GM23338 (cell line): ENCODE measurements around the gene TRIM25. TPM values are rescaled to one million over a fixed set of nuclear protein-coding genes. Genes with fewer than 3 reads are reported as not detected.
A peak's percentile ranks its signal among the peaks of the same experiment; 100 is the strongest.

ENCODE experiments used
- ATAC-seq: fragments of 200-7000 bp; cut with Tn5 transposase; 3 replicates; pipeline ENCODE4 v1.9.1; 2020
- DNase-seq: peaks from one replicate; pipeline ENCODE4 v3.0.0-alpha.2; 2015; ENCODE audit warnings: low spot score
- H2AFZ ChIP-seq: fragments of 200-600 bp; sonication (generic); 2 replicates; pipeline ENCODE4 v1.8.0; 2016; ENCODE audit warnings: antibody characterized with exemption, mild to moderate bottlenecking, moderate library complexity
- H3F3A ChIP-seq: fragments of 200-600 bp; sonication (generic); replicated peaks from 2 replicates; pipeline ENCODE4 v1.8.0; 2017; ENCODE audit warnings: antibody characterized with exemption, mixed run types, low read depth
- H3K27ac ChIP-seq: fragments of 200-600 bp; sonication (generic); 2 replicates; pipeline ENCODE4 v1.6.1; 2016; ENCODE audit warnings: low read depth
- H3K27me3 ChIP-seq: fragments of 200-600 bp; sonication (generic); 2 replicates; pipeline ENCODE4 v1.8.0; 2016; ENCODE audit warnings: mild to moderate bottlenecking, mixed run types, moderate library complexity; ENCODE audit not compliant: insufficient read depth
- H3K36me3 ChIP-seq: fragments of 200-600 bp; sonication (generic); 2 replicates; pipeline ENCODE4 v1.8.0; 2016; ENCODE audit warnings: mild to moderate bottlenecking; ENCODE audit not compliant: insufficient read depth
- H3K4me1 ChIP-seq: fragments of 200-600 bp; sonication (generic); 2 replicates; pipeline ENCODE4 v1.8.0; 2016; ENCODE audit warnings: mild to moderate bottlenecking, moderate library complexity; ENCODE audit not compliant: insufficient read depth
- H3K4me2 ChIP-seq: fragments of 200-600 bp; sonication (generic); 2 replicates; pipeline ENCODE4 v1.7.1; 2017; ENCODE audit warnings: mixed run types
- H3K4me3 ChIP-seq: fragments of 200-600 bp; sonication (generic); 2 replicates; pipeline ENCODE4 v1.6.1; 2016; ENCODE audit warnings: mixed run types
- H3K79me2 ChIP-seq: fragments of 200-600 bp; sonication (generic); replicated peaks from 2 replicates; pipeline ENCODE4 v1.8.0; 2017; ENCODE audit warnings: mild to moderate bottlenecking; ENCODE audit not compliant: insufficient read depth
- H3K9me2 ChIP-seq: fragments of 200-600 bp; sonication (generic); 2 replicates; pipeline ENCODE4 v1.8.0; 2017; ENCODE audit not compliant: insufficient read depth
- H4K20me1 ChIP-seq: fragments of 200-600 bp; sonication (generic); replicated peaks from 2 replicates; pipeline ENCODE4 v1.8.0; 2017; ENCODE audit warnings: mild to moderate bottlenecking; ENCODE audit not compliant: insufficient read depth
- H3K27ac Mint-ChIP-seq: 2 replicates; pipeline ENCODE4 v1.8.0; 2020; ENCODE audit warnings: inconsistent platforms, mild to moderate bottlenecking, moderate library complexity, mixed read lengths
- H3K27me3 Mint-ChIP-seq: 3 replicates; pipeline ENCODE4 v1.8.0; 2022; ENCODE audit warnings: low read depth, mild to moderate bottlenecking, moderate library complexity, mixed read lengths, inconsistent platforms; ENCODE audit not compliant: insufficient read depth, poor library complexity
- H3K36me3 Mint-ChIP-seq: 3 replicates; pipeline ENCODE4 v1.8.0; 2021; ENCODE audit warnings: low read depth, mild to moderate bottlenecking, inconsistent platforms, moderate library complexity, mixed read lengths
- H3K4me1 Mint-ChIP-seq: 3 replicates; pipeline ENCODE4 v1.8.0; 2020; ENCODE audit warnings: mild to moderate bottlenecking, inconsistent platforms, mixed read lengths
- H3K4me3 Mint-ChIP-seq: 3 replicates; pipeline ENCODE4 v1.8.0; 2021; ENCODE audit warnings: moderate library complexity, mild to moderate bottlenecking, inconsistent platforms, mixed read lengths
- H3K9me3 Mint-ChIP-seq: 3 replicates; pipeline ENCODE4 v1.8.0; 2020; ENCODE audit warnings: moderate library complexity, mild to moderate bottlenecking, inconsistent platforms, mixed read lengths
- CREB1 ChIP-seq: fragments of 250-450 bp; sonication (Bioruptor Pico); IDR thresholded peaks from 2 replicates; pipeline ENCODE4 v1.5.0; 2020; ENCODE audit warnings: low read depth, mild to moderate bottlenecking, moderate library complexity
- EZH2 ChIP-seq: fragments of 200-600 bp; sonication (generic); IDR thresholded peaks from one replicate; pipeline ENCODE4 v1.8.0; 2017; ENCODE audit warnings: antibody characterized with exemption, mild to moderate bottlenecking, low read depth; ENCODE audit not compliant: unreplicated experiment
- EZH2phosphoT487 ChIP-seq: fragments of 200-600 bp; sonication (generic); IDR thresholded peaks from one replicate; pipeline ENCODE4 v1.8.1; 2018; ENCODE audit warnings: antibody characterized with exemption; ENCODE audit not compliant: unreplicated experiment
- JUNB ChIP-seq: IDR thresholded peaks from one replicate; pipeline ENCODE4 v1.6.1; 2016; ENCODE audit warnings: antibody characterized with exemption; ENCODE audit not compliant: unreplicated experiment
- NANOG ChIP-seq: IDR thresholded peaks from 2 replicates; pipeline ENCODE4 v1.6.1; 2016; ENCODE audit warnings: antibody characterized with exemption, borderline replicate concordance
- POLR2AphosphoS5 ChIP-seq: IDR thresholded peaks from 2 replicates; pipeline ENCODE4 v1.6.1; 2016; ENCODE audit warnings: antibody characterized with exemption, low read depth
- STAT1 ChIP-seq: IDR thresholded peaks from one replicate; pipeline ENCODE4 v1.6.1; 2016; ENCODE audit warnings: antibody characterized with exemption; ENCODE audit not compliant: unreplicated experiment
- ZNF114 ChIP-seq: fragments of 250-450 bp; sonication (Bioruptor Pico); IDR thresholded peaks from 2 replicates; pipeline ENCODE4 v1.5.0; 2020; ENCODE audit warnings: mild to moderate bottlenecking, moderate library complexity
- ZNF331 ChIP-seq: fragments of 250-450 bp; sonication (Bioruptor Pico); IDR thresholded peaks from 2 replicates; pipeline ENCODE4 v1.5.0; 2020; ENCODE audit warnings: low read depth, mild to moderate bottlenecking, moderate library complexity
- polyA plus RNA-seq: library from polyadenylated mRNA; unstranded; fragments of >200 nt; fragmentation: Nextera tagmentation; extraction: Ambion mirVana; gene quantifications from 2 replicates; pipeline ENCODE4 v1.2.1, GENCODE V29; 2016
- total RNA-seq: library from RNA; depleted of rRNA; stranded (reverse); fragments of >200 nt; shearing (Covaris generic); gene quantifications from 2 replicates; pipeline ENCODE4 v1.2.3, GENCODE V29; 2014
- TF ChIP-seq, protein P1 (sequence below): fragments of 250-450 bp; sonication (Bioruptor Pico); IDR thresholded peaks from 2 replicates; pipeline ENCODE4 v1.5.0; 2020; ENCODE audit warnings: mild to moderate bottlenecking, moderate library complexity
- TF ChIP-seq, protein P2 (sequence below): IDR thresholded peaks from one replicate; pipeline ENCODE4 v1.6.1; 2018; ENCODE audit warnings: antibody characterized with exemption; ENCODE audit not compliant: unreplicated experiment
- TF ChIP-seq, protein P3 (sequence below): IDR thresholded peaks from 2 replicates; pipeline ENCODE4 v1.6.1; 2016; ENCODE audit warnings: antibody characterized with exemption
- TF ChIP-seq, protein P4 (sequence below), 2 experiments: fragments of 200-600 bp in 1 of 2; sonication (generic) in 1 of 2; conservative IDR thresholded peaks; 2 replicates each; pipeline versions ENCODE4 v1.5.1 to v1.6.1; 2016 to 2017; ENCODE audit warnings: antibody characterized with exemption in 2 of 2, low read depth in 2 of 2, mild to moderate bottlenecking in 2 of 2, moderate library complexity in 1 of 2

The TRIM25 gene
- total and polyA plus RNA-seq, 2 experiments from 2014 or later: 19.6 to 36.2 TPM

DNA sequence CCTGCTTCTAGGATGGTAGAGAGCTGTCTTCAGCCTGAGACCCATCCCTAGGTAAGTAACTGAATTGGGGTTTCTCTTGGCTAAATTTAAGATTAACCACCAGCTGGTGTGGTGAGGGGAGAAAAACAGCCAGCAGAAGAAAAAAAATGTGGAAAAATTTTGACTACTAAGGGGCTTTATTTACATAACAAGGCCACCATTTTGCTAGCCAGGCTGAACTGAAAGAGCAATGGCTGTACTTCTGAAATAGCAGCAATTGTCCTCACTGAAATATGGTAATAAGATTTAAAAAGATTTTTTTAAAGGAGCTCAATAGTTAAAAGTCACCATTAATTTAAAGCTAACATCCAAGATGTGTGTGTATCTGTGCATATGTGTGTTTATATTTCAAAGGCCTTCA is 12.4 kb upstream of the TRIM25 start (continued):
- TF ChIP-seq, protein P1, sequence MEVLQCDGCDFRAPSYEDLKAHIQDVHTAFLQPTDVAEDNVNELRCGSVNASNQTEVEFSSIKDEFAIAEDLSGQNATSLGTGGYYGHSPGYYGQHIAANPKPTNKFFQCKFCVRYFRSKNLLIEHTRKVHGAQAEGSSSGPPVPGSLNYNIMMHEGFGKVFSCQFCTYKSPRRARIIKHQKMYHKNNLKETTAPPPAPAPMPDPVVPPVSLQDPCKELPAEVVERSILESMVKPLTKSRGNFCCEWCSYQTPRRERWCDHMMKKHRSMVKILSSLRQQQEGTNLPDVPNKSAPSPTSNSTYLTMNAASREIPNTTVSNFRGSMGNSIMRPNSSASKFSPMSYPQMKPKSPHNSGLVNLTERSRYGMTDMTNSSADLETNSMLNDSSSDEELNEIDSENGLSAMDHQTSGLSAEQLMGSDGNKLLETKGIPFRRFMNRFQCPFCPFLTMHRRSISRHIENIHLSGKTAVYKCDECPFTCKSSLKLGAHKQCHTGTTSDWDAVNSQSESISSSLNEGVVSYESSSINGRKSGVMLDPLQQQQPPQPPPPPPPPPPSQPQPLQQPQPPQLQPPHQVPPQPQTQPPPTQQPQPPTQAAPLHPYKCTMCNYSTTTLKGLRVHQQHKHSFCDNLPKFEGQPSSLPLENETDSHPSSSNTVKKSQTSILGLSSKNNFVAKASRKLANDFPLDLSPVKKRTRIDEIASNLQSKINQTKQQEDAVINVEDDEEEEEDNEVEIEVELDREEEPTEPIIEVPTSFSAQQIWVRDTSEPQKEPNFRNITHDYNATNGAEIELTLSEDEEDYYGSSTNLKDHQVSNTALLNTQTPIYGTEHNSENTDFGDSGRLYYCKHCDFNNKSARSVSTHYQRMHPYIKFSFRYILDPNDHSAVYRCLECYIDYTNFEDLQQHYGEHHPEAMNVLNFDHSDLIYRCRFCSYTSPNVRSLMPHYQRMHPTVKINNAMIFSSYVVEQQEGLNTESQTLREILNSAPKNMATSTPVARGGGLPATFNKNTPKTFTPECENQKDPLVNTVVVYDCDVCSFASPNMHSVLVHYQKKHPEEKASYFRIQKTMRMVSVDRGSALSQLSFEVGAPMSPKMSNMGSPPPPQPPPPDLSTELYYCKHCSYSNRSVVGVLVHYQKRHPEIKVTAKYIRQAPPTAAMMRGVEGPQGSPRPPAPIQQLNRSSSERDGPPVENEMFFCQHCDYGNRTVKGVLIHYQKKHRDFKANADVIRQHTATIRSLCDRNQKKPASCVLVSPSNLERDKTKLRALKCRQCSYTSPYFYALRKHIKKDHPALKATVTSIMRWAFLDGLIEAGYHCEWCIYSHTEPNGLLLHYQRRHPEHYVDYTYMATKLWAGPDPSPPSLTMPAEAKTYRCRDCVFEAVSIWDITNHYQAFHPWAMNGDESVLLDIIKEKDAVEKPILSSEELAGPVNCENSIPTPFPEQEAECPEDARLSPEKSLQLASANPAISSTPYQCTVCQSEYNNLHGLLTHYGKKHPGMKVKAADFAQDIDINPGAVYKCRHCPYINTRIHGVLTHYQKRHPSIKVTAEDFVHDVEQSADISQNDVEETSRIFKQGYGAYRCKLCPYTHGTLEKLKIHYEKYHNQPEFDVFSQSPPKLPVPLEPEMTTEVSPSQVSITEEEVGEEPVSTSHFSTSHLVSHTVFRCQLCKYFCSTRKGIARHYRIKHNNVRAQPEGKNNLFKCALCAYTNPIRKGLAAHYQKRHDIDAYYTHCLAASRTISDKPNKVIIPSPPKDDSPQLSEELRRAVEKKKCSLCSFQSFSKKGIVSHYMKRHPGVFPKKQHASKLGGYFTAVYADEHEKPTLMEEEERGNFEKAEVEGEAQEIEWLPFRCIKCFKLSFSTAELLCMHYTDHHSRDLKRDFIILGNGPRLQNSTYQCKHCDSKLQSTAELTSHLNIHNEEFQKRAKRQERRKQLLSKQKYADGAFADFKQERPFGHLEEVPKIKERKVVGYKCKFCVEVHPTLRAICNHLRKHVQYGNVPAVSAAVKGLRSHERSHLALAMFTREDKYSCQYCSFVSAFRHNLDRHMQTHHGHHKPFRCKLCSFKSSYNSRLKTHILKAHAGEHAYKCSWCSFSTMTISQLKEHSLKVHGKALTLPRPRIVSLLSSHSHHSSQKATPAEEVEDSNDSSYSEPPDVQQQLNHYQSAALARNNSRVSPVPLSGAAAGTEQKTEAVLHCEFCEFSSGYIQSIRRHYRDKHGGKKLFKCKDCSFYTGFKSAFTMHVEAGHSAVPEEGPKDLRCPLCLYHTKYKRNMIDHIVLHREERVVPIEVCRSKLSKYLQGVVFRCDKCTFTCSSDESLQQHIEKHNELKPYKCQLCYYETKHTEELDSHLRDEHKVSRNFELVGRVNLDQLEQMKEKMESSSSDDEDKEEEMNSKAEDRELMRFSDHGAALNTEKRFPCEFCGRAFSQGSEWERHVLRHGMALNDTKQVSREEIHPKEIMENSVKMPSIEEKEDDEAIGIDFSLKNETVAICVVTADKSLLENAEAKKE (CRISPR knock-in tag): no peak
- no peak for TF ChIP-seq CREB1 (CRISPR knock-in tag)

DNA sequence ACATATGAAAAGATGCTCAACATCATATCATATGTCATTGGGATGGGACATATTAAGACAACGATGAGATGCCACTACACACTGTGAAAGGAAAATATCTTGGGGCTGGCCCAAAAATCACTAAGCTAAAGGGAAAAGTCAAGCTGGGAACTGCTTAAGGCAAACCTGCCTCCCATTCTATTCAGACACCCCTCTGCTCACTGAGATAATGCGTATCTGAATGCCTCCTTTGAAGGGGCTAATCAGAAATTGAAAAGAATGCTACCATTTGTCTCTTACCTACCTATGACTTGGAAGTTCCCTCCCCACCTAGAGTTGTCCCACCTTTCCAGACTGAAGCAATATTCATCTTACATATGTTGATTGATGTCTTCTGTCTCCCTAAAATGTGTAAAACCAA is 11.2 kb upstream of the TRIM25 start:
- DNase-seq (no peak), ATAC-seq (peak; percentile 68)
- Histone ChIP-seq H4K20me1 (no peaks in the 10 kb centered on the region), H3K27me3 (no peaks in the 10 kb centered on the region), H3K4me2 (peak overlapping the region; percentile 7; the same call in 1 of the 2 replicates), H3K4me1 (peaks cover 26% of the 10 kb centered on the region), H3K27ac (no peak overlapping the region), H3K36me3 (peaks cover 5% of the 10 kb centered on the region; the same call in 1 of the 2 replicates), H3F3A (0 out of 2 replicates have a peak, but pooled peaks cover 3% of the 10 kb centered on the region), H3K9me2 (no peaks in the 10 kb centered on the region), H2AFZ (no peak overlapping the region), H3K4me3 (no peak overlapping the region), H3K79me2 (no peaks in the 10 kb centered on the region)
- Mint-ChIP-seq H3K36me3 (peaks cover 20% of the 10 kb centered on the region; the same call in 2 of the 3 replicates), H3K27me3 (peaks cover 2% of the 10 kb centered on the region), H3K4me3 (no peak overlapping the region), H3K27ac (peak overlapping the region; percentile 28; the same call in 1 of the 2 replicates), H3K4me1 (peaks cover 26% of the 10 kb centered on the region), H3K9me3 (peaks cover 41% of the 10 kb centered on the region)
- TF ChIP-seq, protein P2, sequence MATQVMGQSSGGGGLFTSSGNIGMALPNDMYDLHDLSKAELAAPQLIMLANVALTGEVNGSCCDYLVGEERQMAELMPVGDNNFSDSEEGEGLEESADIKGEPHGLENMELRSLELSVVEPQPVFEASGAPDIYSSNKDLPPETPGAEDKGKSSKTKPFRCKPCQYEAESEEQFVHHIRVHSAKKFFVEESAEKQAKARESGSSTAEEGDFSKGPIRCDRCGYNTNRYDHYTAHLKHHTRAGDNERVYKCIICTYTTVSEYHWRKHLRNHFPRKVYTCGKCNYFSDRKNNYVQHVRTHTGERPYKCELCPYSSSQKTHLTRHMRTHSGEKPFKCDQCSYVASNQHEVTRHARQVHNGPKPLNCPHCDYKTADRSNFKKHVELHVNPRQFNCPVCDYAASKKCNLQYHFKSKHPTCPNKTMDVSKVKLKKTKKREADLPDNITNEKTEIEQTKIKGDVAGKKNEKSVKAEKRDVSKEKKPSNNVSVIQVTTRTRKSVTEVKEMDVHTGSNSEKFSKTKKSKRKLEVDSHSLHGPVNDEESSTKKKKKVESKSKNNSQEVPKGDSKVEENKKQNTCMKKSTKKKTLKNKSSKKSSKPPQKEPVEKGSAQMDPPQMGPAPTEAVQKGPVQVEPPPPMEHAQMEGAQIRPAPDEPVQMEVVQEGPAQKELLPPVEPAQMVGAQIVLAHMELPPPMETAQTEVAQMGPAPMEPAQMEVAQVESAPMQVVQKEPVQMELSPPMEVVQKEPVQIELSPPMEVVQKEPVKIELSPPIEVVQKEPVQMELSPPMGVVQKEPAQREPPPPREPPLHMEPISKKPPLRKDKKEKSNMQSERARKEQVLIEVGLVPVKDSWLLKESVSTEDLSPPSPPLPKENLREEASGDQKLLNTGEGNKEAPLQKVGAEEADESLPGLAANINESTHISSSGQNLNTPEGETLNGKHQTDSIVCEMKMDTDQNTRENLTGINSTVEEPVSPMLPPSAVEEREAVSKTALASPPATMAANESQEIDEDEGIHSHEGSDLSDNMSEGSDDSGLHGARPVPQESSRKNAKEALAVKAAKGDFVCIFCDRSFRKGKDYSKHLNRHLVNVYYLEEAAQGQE: no peak
- no peak for TF ChIP-seq EZH2phosphoT487
- TF ChIP-seq CREB1 (CRISPR knock-in tag): no peak
- TF ChIP-seq NANOG: no peak
- TF ChIP-seq ZNF331 (CRISPR knock-in tag): no peak
- TF ChIP-seq, protein P3, sequence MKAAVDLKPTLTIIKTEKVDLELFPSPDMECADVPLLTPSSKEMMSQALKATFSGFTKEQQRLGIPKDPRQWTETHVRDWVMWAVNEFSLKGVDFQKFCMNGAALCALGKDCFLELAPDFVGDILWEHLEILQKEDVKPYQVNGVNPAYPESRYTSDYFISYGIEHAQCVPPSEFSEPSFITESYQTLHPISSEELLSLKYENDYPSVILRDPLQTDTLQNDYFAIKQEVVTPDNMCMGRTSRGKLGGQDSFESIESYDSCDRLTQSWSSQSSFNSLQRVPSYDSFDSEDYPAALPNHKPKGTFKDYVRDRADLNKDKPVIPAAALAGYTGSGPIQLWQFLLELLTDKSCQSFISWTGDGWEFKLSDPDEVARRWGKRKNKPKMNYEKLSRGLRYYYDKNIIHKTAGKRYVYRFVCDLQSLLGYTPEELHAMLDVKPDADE: no peak
- TF ChIP-seq POLR2AphosphoS5: no peak
- TF ChIP-seq EZH2: no peak
- TF ChIP-seq ZNF114: no peak
- no peak for TF ChIP-seq JUNB
- TF ChIP-seq, protein P4, sequence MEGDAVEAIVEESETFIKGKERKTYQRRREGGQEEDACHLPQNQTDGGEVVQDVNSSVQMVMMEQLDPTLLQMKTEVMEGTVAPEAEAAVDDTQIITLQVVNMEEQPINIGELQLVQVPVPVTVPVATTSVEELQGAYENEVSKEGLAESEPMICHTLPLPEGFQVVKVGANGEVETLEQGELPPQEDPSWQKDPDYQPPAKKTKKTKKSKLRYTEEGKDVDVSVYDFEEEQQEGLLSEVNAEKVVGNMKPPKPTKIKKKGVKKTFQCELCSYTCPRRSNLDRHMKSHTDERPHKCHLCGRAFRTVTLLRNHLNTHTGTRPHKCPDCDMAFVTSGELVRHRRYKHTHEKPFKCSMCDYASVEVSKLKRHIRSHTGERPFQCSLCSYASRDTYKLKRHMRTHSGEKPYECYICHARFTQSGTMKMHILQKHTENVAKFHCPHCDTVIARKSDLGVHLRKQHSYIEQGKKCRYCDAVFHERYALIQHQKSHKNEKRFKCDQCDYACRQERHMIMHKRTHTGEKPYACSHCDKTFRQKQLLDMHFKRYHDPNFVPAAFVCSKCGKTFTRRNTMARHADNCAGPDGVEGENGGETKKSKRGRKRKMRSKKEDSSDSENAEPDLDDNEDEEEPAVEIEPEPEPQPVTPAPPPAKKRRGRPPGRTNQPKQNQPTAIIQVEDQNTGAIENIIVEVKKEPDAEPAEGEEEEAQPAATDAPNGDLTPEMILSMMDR (conservative IDR thresholded peaks at IDR 0.05; ENCODE audit: low read depth in 2 of 2): no peak
- no peak for TF ChIP-seq STAT1
